Measurements from ENCODE around the gene ETFRF1. TPM values are rescaled to one million over a fixed set of nuclear protein-coding genes. Genes with fewer than 3 reads are reported as not detected.

ETFRF1 gene
- total RNA-seq, 1 donor from 2014 or later: 23.1 TPM

DNA sequence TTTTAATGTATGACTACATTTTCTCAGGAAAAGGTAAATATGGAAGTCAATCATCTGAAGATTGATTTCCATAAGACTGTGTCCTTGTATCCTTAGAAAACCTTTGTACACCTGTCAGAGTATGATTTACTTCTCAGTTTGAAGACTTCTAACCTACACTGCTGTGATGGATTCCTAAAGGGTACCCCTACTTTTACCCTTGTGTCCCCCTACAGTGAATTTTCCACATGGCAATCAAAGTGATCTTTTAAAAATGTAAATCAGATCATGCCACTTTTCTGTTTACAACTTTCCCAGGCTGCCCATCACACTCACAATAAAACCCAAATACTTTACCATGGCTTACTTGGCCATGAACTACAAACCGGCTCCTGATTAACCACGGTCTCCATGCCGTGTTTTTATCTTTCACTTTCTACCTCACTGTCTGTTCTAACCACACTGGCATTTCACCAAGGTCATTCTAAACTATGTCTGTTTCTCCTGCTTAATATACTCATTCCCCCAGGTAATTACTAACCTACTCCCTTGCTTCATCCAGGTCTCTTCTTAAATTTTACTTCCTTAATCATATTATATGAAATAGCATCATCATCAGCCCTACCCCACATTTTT is 8.1 kb upstream of the ETFRF1 start:
- TF ChIP-seq, protein P1, sequence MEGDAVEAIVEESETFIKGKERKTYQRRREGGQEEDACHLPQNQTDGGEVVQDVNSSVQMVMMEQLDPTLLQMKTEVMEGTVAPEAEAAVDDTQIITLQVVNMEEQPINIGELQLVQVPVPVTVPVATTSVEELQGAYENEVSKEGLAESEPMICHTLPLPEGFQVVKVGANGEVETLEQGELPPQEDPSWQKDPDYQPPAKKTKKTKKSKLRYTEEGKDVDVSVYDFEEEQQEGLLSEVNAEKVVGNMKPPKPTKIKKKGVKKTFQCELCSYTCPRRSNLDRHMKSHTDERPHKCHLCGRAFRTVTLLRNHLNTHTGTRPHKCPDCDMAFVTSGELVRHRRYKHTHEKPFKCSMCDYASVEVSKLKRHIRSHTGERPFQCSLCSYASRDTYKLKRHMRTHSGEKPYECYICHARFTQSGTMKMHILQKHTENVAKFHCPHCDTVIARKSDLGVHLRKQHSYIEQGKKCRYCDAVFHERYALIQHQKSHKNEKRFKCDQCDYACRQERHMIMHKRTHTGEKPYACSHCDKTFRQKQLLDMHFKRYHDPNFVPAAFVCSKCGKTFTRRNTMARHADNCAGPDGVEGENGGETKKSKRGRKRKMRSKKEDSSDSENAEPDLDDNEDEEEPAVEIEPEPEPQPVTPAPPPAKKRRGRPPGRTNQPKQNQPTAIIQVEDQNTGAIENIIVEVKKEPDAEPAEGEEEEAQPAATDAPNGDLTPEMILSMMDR (IDR thresholded peaks at IDR 0.05; ENCODE audit: unreplicated experiment): no peak
- Mint-ChIP-seq H3K27me3 (no peaks in the 10 kb centered on the region), H3K4me3 (ENCODE audit: low read depth) (no peak overlapping the region), H3K36me3 (ENCODE audit: insufficient read depth) (no peaks in the 10 kb centered on the region), H3K4me1 (ENCODE audit: low read depth) (peaks cover 2% of the 10 kb centered on the region), H3K9me3 (ENCODE audit: low read depth) (no peaks in the 10 kb centered on the region), H3K27ac (no peak overlapping the region)
- DNase-seq (ENCODE audit: low spot score, unreplicated experiment): no peak

DNA sequence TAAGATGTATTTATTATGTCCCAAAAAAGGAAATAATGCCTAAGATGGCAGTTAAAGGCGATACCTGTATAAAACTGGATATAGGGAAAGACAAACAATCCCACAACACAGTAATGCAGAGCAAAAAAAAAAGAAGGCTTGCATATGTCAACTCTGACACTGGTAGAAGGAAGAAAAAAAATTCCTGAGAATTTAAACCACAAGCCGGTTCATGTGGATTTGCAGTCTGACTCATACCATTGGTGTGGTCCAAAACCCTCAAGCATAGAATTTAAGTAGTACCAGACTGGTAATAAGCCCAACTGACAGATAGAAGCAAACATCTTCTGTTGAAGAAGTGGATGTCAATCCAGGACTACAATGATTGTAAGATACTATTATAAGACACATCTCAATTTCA is 7.3 kb upstream of the ETFRF1 start:
- H3K9me3 Mint-ChIP-seq (ENCODE audit: low read depth): no peaks in the 10 kb centered on the region
- DNase-seq (ENCODE audit: low spot score, unreplicated experiment): no peak
- H3K4me1 Mint-ChIP-seq (ENCODE audit: low read depth): peaks cover 2% of the 10 kb centered on the region
- H3K36me3 Mint-ChIP-seq (ENCODE audit: insufficient read depth): no peaks in the 10 kb centered on the region
- H3K27me3 Mint-ChIP-seq: no peaks in the 10 kb centered on the region
- TF ChIP-seq, protein P1 (IDR thresholded peaks at IDR 0.05; ENCODE audit: unreplicated experiment): no peak
- no peak overlapping the region for H3K27ac Mint-ChIP-seq
- H3K4me3 Mint-ChIP-seq (ENCODE audit: low read depth): no peak overlapping the region

DNA sequence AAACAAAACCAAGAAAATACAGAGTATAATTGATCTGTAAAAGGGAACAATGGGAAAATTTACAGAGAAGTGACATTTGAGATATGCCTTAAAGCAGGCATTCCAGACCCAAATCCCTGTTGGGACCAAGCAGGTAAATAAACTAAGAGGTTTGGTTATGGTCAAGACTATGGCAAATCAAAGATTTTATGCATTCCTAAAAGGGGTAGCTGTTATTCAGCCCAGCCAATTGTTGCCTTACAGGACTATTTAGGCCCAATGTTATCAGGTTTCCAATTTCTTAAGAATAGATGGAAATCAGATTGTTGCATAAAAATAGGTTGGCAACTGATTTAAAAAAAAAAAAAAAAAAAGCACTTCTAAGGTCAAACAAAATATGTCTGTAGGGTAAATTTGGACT is 5.4 kb upstream of the ETFRF1 start:
- TF ChIP-seq, protein P1 (IDR thresholded peaks at IDR 0.05; ENCODE audit: unreplicated experiment): no peak
- Mint-ChIP-seq H3K27me3 (no peaks in the 10 kb centered on the region), H3K9me3 (ENCODE audit: low read depth) (no peaks in the 10 kb centered on the region), H3K4me1 (ENCODE audit: low read depth) (peaks cover 6% of the 10 kb centered on the region), H3K36me3 (ENCODE audit: insufficient read depth) (no peaks in the 10 kb centered on the region), H3K4me3 (ENCODE audit: low read depth) (no peak overlapping the region), H3K27ac (no peak overlapping the region)
- no peak for DNase-seq (ENCODE audit: low spot score, unreplicated experiment)

DNA sequence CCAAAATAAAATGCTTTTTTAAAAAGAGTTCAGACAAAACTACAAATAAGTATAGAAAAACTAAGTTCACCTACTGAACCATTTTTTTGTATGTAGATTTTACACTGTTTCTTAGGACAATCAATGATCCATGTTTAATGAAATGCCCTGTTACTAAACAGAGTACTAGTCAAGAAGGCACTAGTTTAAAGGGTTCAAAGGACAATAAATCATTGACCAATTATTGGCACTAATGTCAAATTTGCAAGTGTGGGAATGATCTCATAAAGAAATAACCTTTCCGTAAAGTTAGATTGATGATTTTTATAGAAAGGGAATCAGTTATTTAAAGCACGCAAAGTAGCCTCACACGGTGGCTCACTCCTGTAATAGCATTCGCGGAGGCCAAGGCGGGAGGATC is 4.2 kb upstream of the ETFRF1 start:
- Mint-ChIP-seq H3K4me1 (ENCODE audit: low read depth) (peaks cover 10% of the 10 kb centered on the region), H3K9me3 (ENCODE audit: low read depth) (no peaks in the 10 kb centered on the region), H3K27me3 (no peaks in the 10 kb centered on the region), H3K4me3 (ENCODE audit: low read depth) (no peak overlapping the region), H3K36me3 (ENCODE audit: insufficient read depth) (no peaks in the 10 kb centered on the region), H3K27ac (no peak overlapping the region)
- DNase-seq (ENCODE audit: low spot score, unreplicated experiment): no peak
- TF ChIP-seq, protein P1 (IDR thresholded peaks at IDR 0.05; ENCODE audit: unreplicated experiment): no peak

DNA sequence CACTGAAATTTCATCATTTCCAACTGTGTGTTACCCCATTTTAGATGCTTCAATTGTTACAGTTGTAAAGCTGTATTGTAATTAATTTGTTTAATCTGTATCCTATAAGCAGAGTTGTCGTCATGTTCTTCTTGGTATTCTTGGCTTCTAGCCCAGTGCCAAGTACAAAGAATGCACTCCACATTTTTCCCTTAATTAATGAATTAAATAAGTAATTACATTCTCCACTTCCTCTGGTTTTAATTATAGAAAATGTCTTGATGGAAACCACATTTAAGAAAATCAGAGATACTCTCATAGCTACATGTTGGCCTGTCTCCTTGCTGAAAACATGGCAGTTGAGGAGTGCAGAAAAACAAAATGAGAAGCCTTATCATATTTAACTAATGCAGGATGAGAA is 823 bp upstream of the ETFRF1 start:
- Mint-ChIP-seq H3K9me3 (ENCODE audit: low read depth) (no peaks in the 10 kb centered on the region), H3K4me1 (ENCODE audit: low read depth) (peaks cover 19% of the 10 kb centered on the region), H3K27ac (peak overlapping the region; percentile 98), H3K27me3 (no peaks in the 10 kb centered on the region), H3K36me3 (ENCODE audit: insufficient read depth) (no peaks in the 10 kb centered on the region), H3K4me3 (ENCODE audit: low read depth) (peak overlapping the region; percentile 92)
- DNase-seq (ENCODE audit: low spot score, unreplicated experiment): no peak
- TF ChIP-seq, protein P1 (IDR thresholded peaks at IDR 0.05; ENCODE audit: unreplicated experiment): no peak

Measured in progenitor cell of endocrine pancreas (in vitro differentiated cells).